GM12892 (cell line): ENCODE measurements around the gene RASSF1. TPM values are rescaled to one million over a fixed set of nuclear protein-coding genes. Genes with fewer than 3 reads are reported as not detected.

Source experiments
- DNase-seq: peaks from one replicate; pipeline ENCODE4 v3.0.0; 2011; ENCODE audit not compliant: insufficient read length
- FAIRE-seq: peaks from 2 replicates; lab custom pipeline; 2011; peaks lifted over from hg19 to GRCh38; lab: Jason Lieb, UNC
- POLR2A ChIP-seq: IDR thresholded peaks from 2 replicates; pipeline ENCODE4 v1.6.1; 2011; ENCODE audit warnings: low read depth, low read length, control low read depth
- POLR2AphosphoS5 ChIP-seq: IDR thresholded peaks from 2 replicates; pipeline ENCODE4 v1.6.1; 2011; ENCODE audit warnings: low read depth, low read length, control low read depth
- TAF1 ChIP-seq: IDR thresholded peaks from 2 replicates; pipeline ENCODE4 v1.6.1; 2011; ENCODE audit warnings: low read depth, mild to moderate bottlenecking, control low read depth, low read length, borderline replicate concordance
- polyA plus RNA-seq: library from polyadenylated mRNA; unstranded; fragments of >200 nt; gene quantifications from one replicate; pipeline ENCODE4 v1.2.1, GENCODE V29; 2012; ENCODE audit warnings: missing spikeins, inconsistent platforms; ENCODE audit not compliant: missing spikeins

The RASSF1 gene, protein sequence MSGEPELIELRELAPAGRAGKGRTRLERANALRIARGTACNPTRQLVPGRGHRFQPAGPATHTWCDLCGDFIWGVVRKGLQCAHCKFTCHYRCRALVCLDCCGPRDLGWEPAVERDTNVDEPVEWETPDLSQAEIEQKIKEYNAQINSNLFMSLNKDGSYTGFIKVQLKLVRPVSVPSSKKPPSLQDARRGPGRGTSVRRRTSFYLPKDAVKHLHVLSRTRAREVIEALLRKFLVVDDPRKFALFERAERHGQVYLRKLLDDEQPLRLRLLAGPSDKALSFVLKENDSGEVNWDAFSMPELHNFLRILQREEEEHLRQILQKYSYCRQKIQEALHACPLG
- 30.1 TPM for polyA plus RNA-seq

DNA sequence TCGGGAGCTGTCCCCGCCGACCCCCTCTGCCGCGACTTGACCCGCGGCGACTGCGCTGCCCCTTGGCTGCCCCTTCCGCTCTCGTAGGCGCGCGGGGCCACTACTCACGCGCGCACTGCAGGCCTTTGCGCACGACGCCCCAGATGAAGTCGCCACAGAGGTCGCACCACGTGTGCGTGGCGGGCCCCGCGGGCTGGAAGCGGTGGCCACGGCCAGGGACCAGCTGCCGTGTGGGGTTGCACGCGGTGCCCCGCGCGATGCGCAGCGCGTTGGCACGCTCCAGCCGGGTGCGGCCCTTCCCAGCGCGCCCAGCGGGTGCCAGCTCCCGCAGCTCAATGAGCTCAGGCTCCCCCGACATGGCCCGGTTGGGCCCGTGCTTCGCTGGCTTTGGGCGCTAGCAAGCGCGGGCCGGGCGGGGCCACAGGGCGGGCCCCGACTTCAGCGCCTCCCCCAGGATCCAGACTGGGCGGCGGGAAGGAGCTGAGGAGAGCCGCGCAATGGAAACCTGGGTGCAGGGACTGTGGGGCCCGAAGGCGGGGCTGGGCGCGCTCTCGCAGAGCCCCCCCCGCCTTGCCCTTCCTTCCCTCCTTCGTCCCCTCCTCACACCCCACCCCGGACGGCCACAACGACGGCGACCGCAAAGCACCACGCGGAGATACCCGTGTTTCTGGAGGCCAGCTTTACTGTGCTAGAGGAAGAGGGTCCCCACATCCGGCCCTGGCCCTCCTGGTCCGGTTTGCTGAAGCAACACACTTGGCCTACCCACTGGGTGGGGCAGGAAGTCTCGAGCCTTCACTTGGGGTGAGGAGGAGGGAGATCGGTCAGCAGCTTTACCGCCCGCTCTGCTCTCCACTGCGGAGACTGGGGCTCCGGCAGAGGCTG, at the start of gene RASSF1:
RASSF1 (minus strand) TSS at position 389 of the 882 bp plus-strand sequence; CDS start at position 358, 31 bp downstream.
- FAIRE-seq (peak; percentile 82), DNase-seq (peak; percentile 80)
- TF ChIP-seq POLR2A: 0 out of 2 replicates have a peak, but pooled peaks have one; percentile 19
- TF ChIP-seq POLR2AphosphoS5: peak; percentile 38; the same call in 1 of the 2 replicates
- no peak for TF ChIP-seq TAF1

DNA sequence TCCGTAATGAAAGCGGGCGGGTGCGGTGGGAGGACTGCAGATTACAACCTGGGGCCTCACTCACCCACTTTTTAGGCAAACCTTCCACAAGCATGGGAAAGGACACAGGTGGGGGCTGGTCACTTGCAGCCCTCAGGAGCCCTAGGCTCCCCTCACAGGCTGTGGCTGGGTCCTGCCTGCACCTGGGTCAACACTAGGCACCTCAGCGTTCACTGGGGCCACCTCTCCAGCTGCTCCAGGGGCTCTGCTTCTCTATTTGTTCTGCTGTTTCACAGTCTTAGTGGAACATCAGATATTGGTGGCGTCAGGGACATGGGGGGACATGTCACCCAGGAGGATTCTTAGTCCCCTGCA, 48.8 kb upstream of the RASSF1 start:
- DNase-seq (no peak), FAIRE-seq (no peak)
- TF ChIP-seq TAF1 (no peak), POLR2A (no peak), POLR2AphosphoS5 (no peak)

DNA sequence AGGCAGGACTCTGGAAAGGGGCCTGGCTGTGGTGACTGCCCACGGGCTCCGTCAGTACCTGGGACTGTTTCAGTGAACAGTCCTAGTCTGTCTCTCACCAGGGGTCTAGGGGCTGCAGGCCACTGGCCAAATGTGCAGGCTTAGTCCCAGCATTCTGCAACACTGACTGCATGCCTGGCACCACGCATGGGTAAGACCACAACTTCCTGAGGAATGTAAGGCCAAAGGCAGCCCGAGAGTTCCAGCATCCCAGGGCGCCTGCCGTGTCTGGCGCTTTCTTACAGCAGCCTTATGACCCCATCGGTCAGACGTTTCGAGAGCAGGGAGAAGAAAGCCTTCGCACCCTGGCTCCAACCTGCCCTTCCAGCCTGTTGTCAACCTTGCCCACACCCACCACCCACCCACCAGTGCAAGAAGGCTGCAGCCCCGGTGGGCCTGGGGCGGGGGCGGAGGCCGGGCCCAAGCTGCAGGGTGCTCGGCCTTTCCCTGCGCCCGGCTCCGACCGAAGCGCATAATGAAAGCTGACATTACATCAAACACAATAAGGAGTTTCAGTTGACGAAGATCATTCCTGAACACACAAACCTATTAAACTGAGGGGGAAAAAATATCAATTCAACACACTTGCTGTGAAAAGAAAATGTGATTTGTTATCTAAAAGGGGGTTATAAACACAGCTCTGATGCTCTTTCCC, 48.2 kb upstream of the RASSF1 start:
- FAIRE-seq (no peak), DNase-seq (no peak)
- TF ChIP-seq POLR2A: no peak
- TF ChIP-seq POLR2AphosphoS5: no peak

- FAIRE-seq (no peak), DNase-seq (no peak)
- TF ChIP-seq POLR2A: no peak
- TF ChIP-seq TAF1: no peak
- no peak for TF ChIP-seq POLR2AphosphoS5
These were observed 47.5 kb upstream of the RASSF1 start for GRCh38 chr3:50388016-50388719.

GRCh38 chr3:50385754-50386153, 45.1 kb upstream of the RASSF1 start:
- FAIRE-seq: no peak
- no peak for DNase-seq
- no peak for TF ChIP-seq TAF1
- TF ChIP-seq POLR2AphosphoS5: no peak
- no peak for TF ChIP-seq POLR2A

GRCh38 chr3:50383750-50384149, 43.1 kb upstream of the RASSF1 start:
- FAIRE-seq (no peak), DNase-seq (no peak)
- TF ChIP-seq POLR2AphosphoS5: no peak
- no peak for TF ChIP-seq TAF1
- TF ChIP-seq POLR2A: no peak

GRCh38 chr3:50382722-50383121, 42.1 kb upstream of the RASSF1 start:
- TF ChIP-seq POLR2AphosphoS5: no peak
- no peak for DNase-seq
- FAIRE-seq: no peak

GRCh38 chr3:50381383-50381782, 40.7 kb upstream of the RASSF1 start:
- FAIRE-seq (no peak), DNase-seq (no peak)

DNA sequence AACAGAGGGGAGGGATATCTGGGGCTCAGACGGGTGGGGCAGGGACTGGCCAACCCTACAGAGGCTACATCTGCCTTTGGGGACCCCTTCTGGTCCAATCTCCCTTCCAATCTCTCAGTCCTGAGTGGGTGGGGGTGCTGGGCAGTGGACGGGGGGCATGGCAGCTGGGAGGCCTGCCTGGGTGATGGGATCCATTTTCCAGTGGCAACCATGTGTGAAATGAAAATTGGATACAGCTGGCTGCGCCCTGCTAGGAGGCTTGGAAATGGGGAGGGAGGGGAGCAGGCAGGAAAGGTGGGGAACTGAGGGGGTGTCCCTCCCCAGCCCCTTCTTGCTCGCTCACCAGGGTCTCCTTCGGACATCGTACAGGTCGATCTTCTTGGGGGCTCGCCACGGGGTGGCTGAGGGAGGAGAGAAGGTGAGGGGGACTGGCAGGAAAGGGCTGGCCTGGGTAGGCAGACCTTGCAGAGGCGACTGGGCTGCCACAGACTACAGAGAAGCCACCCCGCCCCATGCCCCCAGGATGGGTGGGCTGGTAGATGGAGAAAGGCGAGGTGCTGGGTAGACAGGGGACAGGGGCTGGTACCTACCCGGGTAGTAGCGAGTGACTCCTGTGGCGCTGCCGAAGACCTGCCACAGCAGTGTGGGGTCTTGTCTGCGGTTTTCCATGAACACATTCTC, 39.9 kb upstream of the RASSF1 start:
- DNase-seq: no peak
- no peak for TF ChIP-seq TAF1
- no peak for TF ChIP-seq POLR2AphosphoS5
- no peak for TF ChIP-seq POLR2A
- no peak for FAIRE-seq

More at GRCh38 chr3:50381383-50381782, 40.7 kb upstream of the RASSF1 start:
- TF ChIP-seq POLR2AphosphoS5 (no peak), POLR2A (no peak), TAF1 (no peak)

GRCh38 chr3:50378757-50379156, 38.1 kb upstream of the RASSF1 start:
- no peak for FAIRE-seq
- DNase-seq: no peak
- TF ChIP-seq TAF1 (no peak), POLR2A (no peak), POLR2AphosphoS5 (no peak)
